ENCODE measurements around the gene SHISA6. TPM values are rescaled to one million over a fixed set of nuclear protein-coding genes. Genes with fewer than 3 reads are reported as not detected.
A peak's percentile ranks its signal among the peaks of the same experiment; 100 is the strongest.

Gene SHISA6
- polyA plus RNA-seq, 3 donors, result 1.8 to 2.5 (median 2.0) TPM

DNA sequence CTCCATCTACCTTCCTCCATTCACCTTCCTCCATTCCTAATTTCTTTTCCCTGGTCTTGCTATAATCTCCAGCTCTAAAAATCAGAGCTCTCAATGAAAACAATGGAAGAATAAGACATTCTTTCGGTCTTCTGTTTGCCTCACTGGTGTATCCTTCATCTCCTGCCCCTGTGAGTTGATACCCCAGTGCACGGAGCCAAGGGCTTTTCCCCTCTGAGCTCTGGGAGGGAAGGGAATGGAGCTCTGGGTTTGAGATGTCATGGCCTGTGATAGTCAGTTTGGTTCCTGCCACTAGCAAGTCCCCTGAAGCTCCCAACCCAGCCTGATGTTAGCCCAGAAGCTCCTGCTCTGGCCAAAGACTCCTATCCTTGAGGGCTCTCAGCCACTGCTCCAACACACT, 320.7 kb downstream of the SHISA6 start:
- DNase-seq (ENCODE audit: low read depth in 3 of 3, low spot score in 2 of 3), result no peak

DNA sequence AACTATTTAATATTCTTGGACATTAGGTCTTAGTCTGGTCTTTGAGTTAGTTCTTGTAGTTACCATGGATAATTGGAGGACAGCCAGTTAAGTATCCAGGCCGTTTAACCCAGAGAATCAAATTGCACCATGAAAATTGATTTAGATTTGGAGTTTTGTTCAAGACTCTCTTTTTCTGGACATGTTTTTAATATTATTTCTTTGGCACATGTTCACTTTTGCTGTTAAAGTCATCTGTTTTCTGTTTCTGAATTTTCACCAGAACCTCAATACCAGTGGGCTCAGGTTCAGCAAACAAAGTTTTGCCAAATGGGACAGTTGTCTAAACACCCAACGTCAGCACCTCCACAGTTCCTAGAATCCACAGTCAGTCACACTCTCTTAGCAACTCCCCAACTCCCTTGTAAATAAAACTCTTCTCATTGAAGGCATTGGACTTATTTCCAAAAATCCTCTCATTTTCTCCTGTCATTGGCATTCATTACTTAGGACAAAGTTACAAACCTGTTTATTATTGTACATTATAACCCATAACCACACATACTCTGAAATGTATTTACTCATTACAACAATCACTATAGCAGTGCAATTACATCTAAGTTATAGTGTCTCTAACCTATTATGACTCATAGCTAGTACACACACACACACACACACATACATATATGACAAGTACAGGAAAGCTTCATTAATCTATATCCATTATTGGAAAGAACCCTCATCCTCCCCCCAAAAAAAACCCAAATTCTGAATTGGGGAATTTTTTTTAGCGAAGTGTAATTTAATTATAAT, 323.8 kb downstream of the SHISA6 start:
- no peak for DNase-seq (ENCODE audit: low read depth in 3 of 3, low spot score in 2 of 3)

DNA sequence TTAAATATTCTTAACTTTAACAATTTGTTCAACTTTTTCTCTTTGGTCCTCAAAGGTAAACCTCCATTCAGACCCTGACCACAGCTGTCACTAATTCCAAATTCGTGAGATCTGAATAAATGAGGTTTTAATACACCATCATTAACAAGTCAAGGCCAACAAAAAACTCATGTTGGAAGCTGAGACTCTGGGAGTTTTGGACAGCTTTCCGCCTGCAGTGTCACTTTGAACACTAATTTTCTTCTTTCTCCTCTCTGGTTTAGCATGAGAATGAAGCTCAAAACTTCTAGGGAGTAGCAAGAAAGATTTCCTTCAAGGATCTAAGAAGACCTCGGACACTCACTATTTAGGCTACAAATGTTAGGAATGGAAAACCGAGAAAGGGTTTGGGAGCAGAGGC, 324.6 kb downstream of the SHISA6 start:
- no peak for DNase-seq (ENCODE audit: low read depth in 3 of 3, low spot score in 2 of 3)

DNA sequence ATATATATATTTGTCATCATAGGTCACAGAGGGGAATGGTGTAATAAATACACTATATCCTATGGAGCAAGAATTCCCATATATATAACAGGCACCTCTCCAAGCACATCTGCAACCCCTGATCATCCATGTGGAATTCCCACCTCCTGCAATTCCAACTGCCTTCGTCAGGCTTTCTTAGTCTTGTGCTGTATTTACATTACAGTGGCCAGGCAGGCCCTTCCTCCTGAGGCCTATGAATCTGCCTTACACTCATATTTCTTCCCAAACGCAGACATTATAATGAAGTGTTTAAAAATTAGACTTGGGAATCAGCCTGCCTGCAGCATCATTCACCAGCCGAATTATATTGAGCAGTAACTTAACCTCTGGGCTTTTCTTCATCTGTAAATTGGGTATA, 338.0 kb downstream of the SHISA6 start:
- DNase-seq (ENCODE audit: low read depth in 3 of 3, low spot score in 2 of 3), result no peak

DNA sequence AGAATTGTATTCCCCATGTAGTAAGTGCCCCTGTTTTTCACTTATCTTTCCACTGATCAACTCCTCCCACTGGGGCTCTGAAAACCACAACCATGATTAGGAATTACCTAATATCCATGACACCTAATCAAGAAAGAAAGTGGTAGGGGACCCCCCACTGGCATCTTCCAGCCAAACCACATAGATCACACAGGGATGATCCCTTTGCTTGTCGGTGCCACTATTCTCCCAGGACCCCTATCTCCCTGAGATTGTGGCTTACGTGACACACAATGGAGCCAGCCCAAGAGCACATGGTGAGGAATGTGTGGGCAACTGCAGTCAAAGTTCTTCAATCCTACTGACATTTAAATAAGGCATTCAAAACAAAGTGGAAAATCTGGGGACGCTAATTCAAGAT, 339.7 kb downstream of the SHISA6 start:
- no peak for DNase-seq (ENCODE audit: low read depth in 3 of 3, low spot score in 2 of 3)

DNA sequence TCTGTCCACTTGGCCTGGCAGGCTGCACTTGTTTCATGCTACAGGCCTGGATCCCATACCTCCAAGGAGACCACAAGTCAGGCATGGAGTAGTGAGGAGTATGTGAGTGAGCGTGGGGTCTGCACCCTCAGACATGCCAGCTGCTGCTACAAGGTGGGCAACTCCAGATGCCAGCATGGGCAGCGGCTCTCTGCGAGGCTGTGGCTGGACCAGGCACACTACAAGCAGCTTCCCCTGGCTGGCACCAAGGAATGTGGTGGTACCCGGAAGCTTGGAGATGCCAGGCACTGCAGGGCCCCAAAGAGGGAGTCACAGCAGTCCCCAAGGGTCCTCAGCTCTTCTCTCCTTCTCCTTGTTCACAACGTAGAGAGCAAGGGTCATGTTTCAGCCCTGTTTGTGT, 341.2 kb downstream of the SHISA6 start:
- no peak for DNase-seq (ENCODE audit: low read depth in 3 of 3, low spot score in 2 of 3)

DNA sequence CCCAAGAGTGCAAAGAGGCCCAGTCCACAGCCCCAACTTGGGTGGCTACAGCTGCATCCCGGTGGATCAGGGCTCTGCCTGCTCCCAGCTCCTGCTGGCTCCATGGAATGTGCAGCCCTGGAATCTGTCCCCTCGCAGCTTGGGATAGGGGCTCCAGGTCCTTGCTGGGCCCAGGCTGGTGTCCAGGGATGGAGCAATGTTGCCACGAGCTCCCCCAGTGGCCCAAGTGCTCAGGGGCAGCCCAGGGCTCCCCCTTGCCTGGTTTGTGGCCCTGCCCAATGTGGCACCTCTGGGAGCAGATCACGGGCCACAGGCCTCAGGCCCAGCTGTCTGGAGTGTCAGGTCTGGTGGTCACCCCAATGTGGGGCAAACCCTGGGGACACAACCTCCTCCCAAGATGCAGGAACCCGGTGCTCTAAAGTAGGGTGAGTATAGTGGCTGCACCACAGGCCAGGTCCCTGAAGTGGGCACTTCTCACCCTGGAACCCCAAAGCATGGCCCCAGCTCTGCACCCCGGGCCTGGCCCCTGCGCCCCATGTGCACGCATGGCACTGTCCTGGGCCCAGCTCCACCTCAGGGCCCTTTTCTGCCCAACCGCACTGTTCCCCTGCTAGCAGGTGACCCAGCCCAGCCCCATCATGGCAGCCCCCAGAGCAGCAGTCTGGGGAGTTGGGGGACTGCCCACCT, 342.4 kb downstream of the SHISA6 start:
- no peak for DNase-seq (ENCODE audit: low read depth in 3 of 3, low spot score in 2 of 3)

DNA sequence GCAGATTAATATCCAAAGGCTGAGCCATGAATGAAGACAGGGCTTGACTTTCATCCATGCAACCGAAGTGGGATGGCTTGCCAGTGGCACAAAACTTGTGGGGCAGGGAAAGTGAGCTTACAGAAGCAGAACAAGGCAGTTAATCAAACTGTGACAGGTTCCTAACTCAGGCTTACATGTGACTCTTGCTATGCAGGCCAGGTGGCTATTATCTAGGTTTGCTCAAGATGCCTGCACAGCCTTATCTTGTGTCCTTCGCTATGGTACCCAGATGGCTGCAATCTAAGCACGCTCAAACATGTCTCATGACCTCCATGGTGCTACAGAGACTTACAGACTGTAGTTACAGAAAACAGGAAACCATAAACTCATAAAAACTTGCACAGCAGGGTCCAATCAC, 348.7 kb downstream of the SHISA6 start:
- no peak for DNase-seq (ENCODE audit: low read depth in 3 of 3, low spot score in 2 of 3)

DNA sequence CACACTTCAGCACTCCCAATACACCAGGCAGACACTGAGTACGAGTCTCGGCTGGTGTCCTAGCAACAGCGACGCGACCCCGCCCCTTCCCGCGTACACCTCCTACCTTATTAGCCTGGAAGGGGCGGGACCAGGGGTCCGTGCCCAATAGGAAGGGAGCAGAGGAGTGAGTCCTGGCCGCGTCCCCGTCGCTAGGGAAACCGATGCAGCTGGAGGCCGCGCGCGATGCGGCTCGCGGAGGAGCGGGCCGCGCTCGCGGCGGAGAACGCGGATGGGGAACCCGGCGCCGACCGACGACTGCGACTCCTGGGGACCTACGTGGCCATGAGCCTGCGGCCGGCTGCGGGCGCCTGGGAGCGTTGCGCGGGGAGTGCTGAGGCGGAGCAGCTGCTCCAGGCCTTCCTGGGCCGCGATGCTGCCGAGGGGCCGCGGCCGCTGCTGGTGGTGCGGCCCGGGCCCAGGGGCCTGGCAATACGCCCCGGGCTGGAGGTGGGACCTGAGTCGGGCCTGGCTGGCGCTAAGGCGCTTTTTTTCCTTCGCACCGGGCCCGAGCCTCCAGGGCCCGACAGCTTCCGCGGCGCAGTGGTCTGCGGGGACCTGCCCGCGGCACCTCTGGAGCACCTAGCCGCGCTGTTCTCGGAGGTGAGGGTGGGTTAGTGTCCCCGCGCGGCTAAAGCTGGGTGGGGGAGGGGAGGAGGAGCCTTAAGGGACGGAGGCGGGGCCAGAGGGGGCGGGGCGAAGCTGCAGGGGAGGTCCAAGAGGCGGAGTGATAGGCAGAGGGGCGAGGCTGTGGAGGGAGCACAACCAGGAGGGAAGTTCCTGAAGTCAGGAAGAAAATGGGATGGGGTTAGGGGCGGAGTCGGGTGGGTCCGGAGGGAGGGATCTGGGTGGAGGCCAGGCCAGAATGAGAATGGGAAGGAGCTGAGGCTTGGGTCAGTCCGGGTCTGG, 357.5 kb downstream of the SHISA6 start, which contains the start of gene DNAH9:
Gene DNAH9, plus strand, starts transcription at position 197 of the 948 bp plus-strand sequence. Its CDS starts 29 bp downstream, at position 226.
- DNase-seq (ENCODE audit: low read depth in 3 of 3, low spot score in 2 of 3), result peak; percentile 84 to 93 (median 89)

DNA sequence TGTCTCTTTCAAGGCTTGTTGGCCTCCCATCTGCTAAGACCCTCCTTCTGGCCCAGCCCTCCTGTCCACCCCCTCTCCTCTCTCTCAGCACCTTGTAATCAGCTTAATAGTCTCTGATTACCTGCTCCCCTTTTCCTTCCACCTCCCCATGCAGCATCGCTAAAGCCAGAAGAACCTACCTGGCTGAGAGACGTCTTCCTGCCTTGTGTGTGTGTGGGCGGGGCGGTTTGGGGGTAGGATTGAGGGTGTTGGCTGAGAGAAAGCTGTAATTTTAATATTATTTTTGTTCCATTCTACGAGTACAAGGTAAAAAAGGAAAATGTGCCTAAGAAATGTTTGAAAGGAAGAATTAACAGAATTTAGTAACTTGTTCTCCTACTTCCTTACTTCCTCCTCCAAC, 360.6 kb downstream of the SHISA6 start:
- DNase-seq (ENCODE audit: low read depth in 3 of 3, low spot score in 2 of 3), result no peak

DNA sequence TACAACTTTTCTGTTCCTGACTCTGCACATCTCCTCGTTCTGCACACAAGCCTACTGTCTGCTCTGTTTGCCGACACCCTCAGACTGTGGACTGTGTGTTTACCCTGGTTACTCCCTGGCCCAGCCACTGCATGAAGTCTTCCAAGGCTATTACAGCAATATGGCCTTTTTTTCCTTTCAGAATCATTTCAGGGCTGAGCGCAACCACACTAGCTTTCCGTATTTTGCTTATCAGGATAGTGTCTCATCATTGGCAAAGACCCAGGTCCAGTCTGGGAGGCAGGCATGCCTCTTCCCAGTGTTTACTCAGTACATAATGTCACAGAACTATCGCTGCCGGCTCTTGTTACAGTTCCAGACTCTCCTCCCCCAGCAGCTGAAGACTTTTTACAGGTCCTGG, 367.4 kb downstream of the SHISA6 start:
- peak in 2 of 3 donors; percentile 55 to 57 for DNase-seq (ENCODE audit: low read depth in 3 of 3, low spot score in 2 of 3)

DNA sequence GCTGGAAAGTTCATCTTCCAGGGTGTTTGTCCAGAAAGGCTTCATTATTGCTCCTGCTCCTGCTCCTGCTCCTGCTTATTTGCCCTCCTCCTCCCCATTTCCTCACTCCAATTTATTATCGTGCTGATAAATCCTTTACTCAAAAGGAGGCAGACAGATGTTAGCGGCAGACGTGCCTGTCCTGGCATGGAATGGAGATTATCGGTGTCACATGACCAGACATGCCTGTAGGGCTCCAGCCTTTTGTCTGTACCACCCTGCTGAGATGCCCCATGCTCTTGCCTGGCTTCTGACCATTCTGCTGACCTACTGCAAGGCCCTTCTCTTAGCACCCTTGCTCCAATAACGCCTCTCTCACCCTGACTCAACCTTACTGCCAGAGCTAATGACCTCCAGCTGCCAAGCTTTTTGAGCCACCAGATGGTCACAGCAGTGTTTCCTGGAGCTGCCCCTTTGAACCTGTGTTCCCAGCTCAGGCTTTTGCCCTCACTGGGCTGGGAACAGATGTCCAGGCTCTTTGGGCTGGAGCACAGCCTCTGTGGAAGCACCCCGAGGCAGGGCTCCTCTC, 370.1 kb downstream of the SHISA6 start:
- no peak for DNase-seq (ENCODE audit: low read depth in 3 of 3, low spot score in 2 of 3)

DNA sequence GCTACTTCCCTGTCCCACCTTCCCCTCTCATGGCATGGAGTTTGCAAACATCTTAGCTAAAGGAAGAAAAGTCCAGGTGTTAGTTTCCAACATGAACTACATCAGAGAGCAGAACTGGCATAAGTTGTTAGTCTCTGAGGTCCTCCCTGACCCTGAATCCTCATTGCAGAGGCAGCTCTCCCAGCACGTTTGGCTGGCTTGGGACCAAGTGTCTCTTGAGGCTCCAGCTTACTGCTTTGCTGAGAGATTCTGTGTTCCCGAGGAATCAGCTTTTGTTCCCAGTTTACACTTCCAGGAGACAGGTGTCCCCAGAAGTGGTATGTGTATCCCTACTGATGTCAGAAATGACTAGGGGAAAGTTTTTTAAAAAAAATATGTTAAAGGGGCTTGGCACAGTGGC, 371.9 kb downstream of the SHISA6 start:
- no peak for DNase-seq (ENCODE audit: low read depth in 3 of 3, low spot score in 2 of 3)

All from right renal cortex interstitium (tissue), 3 donors.